ENCODE data around the gene CORIN. TPM values are rescaled to one million over a fixed set of nuclear protein-coding genes. Genes with fewer than 3 reads are reported as not detected.

CORIN gene
- total RNA-seq, 4 donors from 2014 or later: 0.49 to 5.3 (median 4.4) TPM; not detected in 1

- TF ChIP-seq CTCF (IDR thresholded peaks at IDR 0.05; ENCODE audit: low read depth): no peak
Observed at GRCh38 chr4:47741200-47741599, 96.7 kb downstream of the CORIN start.

- TF ChIP-seq CTCF (IDR thresholded peaks at IDR 0.05; ENCODE audit: low read depth): no peak
Observed at GRCh38 chr4:47737326-47737725, 100.5 kb downstream of the CORIN start.

- TF ChIP-seq CTCF (IDR thresholded peaks at IDR 0.05; ENCODE audit: low read depth): no peak
Observed at GRCh38 chr4:47736555-47736954, 101.3 kb downstream of the CORIN start.

GRCh38 chr4:47736146-47736545 lies 101.7 kb downstream of the CORIN start:
- no peak for TF ChIP-seq CTCF (IDR thresholded peaks at IDR 0.05; ENCODE audit: low read depth)

GRCh38 chr4:47733302-47734175 lies 104.3 kb downstream of the CORIN start:
- TF ChIP-seq CTCF (IDR thresholded peaks at IDR 0.05; ENCODE audit: low read depth): no peak

- no peak for TF ChIP-seq CTCF (IDR thresholded peaks at IDR 0.05; ENCODE audit: low read depth)
Observed at GRCh38 chr4:47731182-47731581, 106.7 kb downstream of the CORIN start.

- no peak for TF ChIP-seq CTCF (IDR thresholded peaks at IDR 0.05; ENCODE audit: low read depth)
Observed at GRCh38 chr4:47729131-47729680, 108.7 kb downstream of the CORIN start.
